ENCODE data around the gene VPS4A. TPM values are rescaled to one million over a fixed set of nuclear protein-coding genes. Genes with fewer than 3 reads are reported as not detected.

The VPS4A gene
- total and polyA plus RNA-seq, 11 donors: 24.8 to 47.0 (median 29.6) TPM

DNA sequence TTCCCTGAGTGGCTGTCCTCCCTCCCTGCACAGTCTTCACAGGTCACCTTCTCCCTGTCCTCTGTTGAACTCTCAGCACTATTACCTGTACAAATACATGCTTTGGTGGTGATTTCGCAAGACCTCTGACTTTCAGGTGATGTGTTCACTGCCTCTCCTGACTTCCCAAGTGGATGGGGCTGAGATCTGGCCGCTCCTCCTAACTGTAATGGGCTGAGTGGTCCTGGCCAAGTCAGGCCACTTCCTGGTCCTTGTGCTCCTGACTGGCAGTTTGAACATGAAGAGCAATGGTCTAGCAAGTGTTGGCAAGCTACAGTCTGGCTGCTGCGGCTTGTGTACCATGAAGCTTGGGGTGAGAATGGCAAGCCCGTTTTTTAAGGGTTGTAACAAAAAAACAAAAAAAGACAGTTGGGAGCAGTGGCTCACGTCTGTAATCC is 52.1 kb downstream of the VPS4A start:
- ATAC-seq (no peak), DNase-seq (no peak)
- WGBS, 4 donors: 95 to 97% (median 95%) methylated on average over 5 of the region's 5 CpGs
- Histone ChIP-seq H3K4me1 (no peaks in the 10 kb centered on the region), H3K9me3 (no peaks in the 10 kb centered on the region), H3K4me3 (no peak overlapping the region), H3K27me3 (no peaks in the 10 kb centered on the region), H3K36me3 (peaks cover 0 to 62% (median 47%) of the 10 kb centered on the region in 9 donors), H3K27ac (no peak overlapping the region)
- intact Hi-C loops (cut with DNase I): no loop called here
- no peak for TF ChIP-seq POLR2A (IDR thresholded peaks at IDR 0.05)
- TF ChIP-seq, protein P1, sequence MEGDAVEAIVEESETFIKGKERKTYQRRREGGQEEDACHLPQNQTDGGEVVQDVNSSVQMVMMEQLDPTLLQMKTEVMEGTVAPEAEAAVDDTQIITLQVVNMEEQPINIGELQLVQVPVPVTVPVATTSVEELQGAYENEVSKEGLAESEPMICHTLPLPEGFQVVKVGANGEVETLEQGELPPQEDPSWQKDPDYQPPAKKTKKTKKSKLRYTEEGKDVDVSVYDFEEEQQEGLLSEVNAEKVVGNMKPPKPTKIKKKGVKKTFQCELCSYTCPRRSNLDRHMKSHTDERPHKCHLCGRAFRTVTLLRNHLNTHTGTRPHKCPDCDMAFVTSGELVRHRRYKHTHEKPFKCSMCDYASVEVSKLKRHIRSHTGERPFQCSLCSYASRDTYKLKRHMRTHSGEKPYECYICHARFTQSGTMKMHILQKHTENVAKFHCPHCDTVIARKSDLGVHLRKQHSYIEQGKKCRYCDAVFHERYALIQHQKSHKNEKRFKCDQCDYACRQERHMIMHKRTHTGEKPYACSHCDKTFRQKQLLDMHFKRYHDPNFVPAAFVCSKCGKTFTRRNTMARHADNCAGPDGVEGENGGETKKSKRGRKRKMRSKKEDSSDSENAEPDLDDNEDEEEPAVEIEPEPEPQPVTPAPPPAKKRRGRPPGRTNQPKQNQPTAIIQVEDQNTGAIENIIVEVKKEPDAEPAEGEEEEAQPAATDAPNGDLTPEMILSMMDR (IDR thresholded peaks at IDR 0.05): no peak

DNA sequence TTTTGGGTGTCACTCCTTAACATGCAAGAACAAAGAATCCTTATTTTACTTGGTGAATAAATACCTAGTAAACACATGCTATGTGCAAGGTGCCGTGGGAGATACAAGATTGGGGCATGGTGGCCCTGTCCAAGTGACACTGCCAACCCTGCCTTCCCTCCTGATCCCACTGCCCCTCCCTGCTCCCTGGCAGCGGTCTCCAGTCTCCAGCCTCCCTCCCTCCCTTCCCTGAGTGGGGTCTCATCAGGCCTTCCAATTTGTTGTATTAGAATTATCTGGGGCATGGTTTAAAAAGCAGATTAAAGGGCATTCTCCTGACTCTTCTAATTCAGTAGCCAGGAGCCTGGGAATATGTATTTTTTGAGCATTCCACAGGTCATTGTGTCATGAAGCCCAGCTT is 52.9 kb downstream of the VPS4A start:
- intact Hi-C loops (cut with DNase I): no loop called here
- Histone ChIP-seq H3K4me3 (no peak overlapping the region), H3K27me3 (no peaks in the 10 kb centered on the region), H3K4me1 (no peaks in the 10 kb centered on the region), H3K36me3 (peaks cover 0 to 70% (median 55%) of the 10 kb centered on the region in 9 donors), H3K27ac (no peak overlapping the region), H3K9me3 (no peaks in the 10 kb centered on the region)
- DNase-seq: no peak
- ATAC-seq: no peak
- TF ChIP-seq, protein P1 (IDR thresholded peaks at IDR 0.05): no peak
- WGBS, 4 donors: 85 to 92% (median 87%) methylated on average over 2 of the region's 2 CpGs

DNA sequence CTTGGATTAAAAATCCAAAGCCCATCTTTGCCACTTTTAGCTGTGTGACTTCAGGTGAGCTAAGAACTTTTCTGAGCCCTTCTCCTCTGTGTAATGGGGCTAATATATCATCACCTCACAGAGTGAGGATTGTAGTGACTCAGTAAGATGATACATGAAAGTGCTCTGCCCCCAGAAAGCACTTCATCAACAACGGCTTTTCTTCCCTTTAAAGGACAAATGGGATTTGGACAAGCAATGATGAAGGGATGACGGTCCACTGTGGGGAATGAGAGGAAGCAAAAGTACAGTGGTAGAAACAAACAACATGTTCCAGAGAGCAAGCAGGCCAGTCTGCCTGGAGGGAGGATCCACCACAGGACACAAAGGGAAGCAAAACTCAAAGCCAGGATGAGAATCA is 54.8 kb downstream of the VPS4A start:
- WGBS, 4 donors: 87 to 92% (median 89%) methylated on average over 2 of the region's 2 CpGs
- no peak overlapping the region for H3K4me3 ChIP-seq

DNA sequence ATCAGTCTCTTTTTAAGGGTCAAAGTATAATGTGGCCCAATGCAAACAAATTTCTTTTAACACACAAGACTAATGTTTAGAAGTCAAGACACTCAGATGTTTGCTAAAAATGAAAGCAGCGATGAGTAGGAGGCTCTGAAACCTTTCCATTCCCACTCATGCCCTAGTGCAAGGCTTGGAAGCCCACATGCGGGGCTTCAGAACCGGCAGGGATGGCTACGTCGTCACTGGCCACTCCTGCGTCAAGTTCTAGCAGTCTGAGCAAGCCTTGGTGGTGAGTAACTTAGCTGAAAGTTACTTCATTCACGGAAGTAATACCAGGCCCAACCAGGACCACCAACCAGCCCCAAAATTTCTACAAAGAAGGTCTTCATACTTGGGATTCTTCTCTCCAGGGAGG is 55.3 kb downstream of the VPS4A start:
- Histone ChIP-seq H3K36me3 (peaks cover 0 to 94% (median 77%) of the 10 kb centered on the region in 9 donors), H3K9me3 (no peaks in the 10 kb centered on the region), H3K4me3 (no peak overlapping the region), H3K27me3 (no peaks in the 10 kb centered on the region), H3K27ac (no peak overlapping the region), H3K4me1 (no peaks in the 10 kb centered on the region)
- ATAC-seq: no peak
- no peak for DNase-seq
- WGBS, 4 donors: 91 to 95% (median 92%) methylated on average over 7 of the region's 7 CpGs
- intact Hi-C loops (cut with DNase I): no loop called here
- TF ChIP-seq, protein P1 (IDR thresholded peaks at IDR 0.05): no peak
- TF ChIP-seq POLR2A (IDR thresholded peaks at IDR 0.05): no peak

More for the DNA sequence above, 54.8 kb downstream of the VPS4A start:
- ATAC-seq: no peak
- Histone ChIP-seq H3K36me3 (peaks cover 0 to 88% (median 73%) of the 10 kb centered on the region in 9 donors), H3K4me1 (no peaks in the 10 kb centered on the region), H3K27me3 (no peaks in the 10 kb centered on the region), H3K27ac (no peak overlapping the region), H3K9me3 (no peaks in the 10 kb centered on the region)
- TF ChIP-seq POLR2A (IDR thresholded peaks at IDR 0.05): no peak
- TF ChIP-seq, protein P1 (IDR thresholded peaks at IDR 0.05): no peak
- intact Hi-C loops (cut with DNase I): no loop called here
- DNase-seq: no peak

All from heart left ventricle (tissue), 16 donors.